ENCODE results near the gene MAN1A1.

Gene MAN1A1

GRCh38 chr6:119312875-119313338, 36.7 kb downstream of the MAN1A1 start:
- Histone ChIP-seq H3K4me3 (ENCODE audit: low read depth, low read length) (no peak overlapping the region), H3K9me3 (ENCODE audit: control insufficient read depth, insufficient read depth, low read depth, low read length) (no peaks in the 10 kb centered on the region), H3K4me1 (ENCODE audit: control insufficient read depth, insufficient read depth, low read length) (peaks cover 4% of the 10 kb centered on the region; the same call in 1 of the 2 replicates), H3K36me3 (ENCODE audit: control insufficient read depth in 2 of 2, insufficient read depth in 1 of 2, low read length in 2 of 2) (no peaks in the 10 kb centered on the region), H3K27ac (ENCODE audit: extremely low read depth, low read depth, low read length) (no peak overlapping the region)
- TF ChIP-seq ZNF391 (tag by site-specific recombination; IDR thresholded peaks at IDR 0.05; ENCODE audit: borderline replicate concordance, low read depth) (no peak), ZNF19 (tag by site-specific recombination; IDR thresholded peaks at IDR 0.05; ENCODE audit: low read depth) (no peak), ZNF561 (tag by site-specific recombination; IDR thresholded peaks at IDR 0.05; ENCODE audit: borderline replicate concordance) (no peak), SCRT2 (tag by site-specific recombination; IDR thresholded peaks at IDR 0.05) (peak; percentile 74)
- CTCF ChIA-PET: interaction anchor here (1.1 to 1.3 kb wide), 2 partner anchors 12 to 21 kb away, joined by 3 read pairs; no protein-coding TSS in a partner anchor
- POLR2A ChIA-PET: no interaction called here

GRCh38 chr6:119312441-119312840, 37.1 kb downstream of the MAN1A1 start:
- TF ChIP-seq ZNF280C (tag by site-specific recombination; IDR thresholded peaks at IDR 0.05) (no peak), ZBTB26 (tag by site-specific recombination; optimal IDR thresholded peaks at IDR 0.05) (no peak), ZNF350 (tag by site-specific recombination; IDR thresholded peaks at IDR 0.05) (no peak), ZNF837 (tag by site-specific recombination; IDR thresholded peaks at IDR 0.05) (no peak), ZNF221 (tag by site-specific recombination; IDR thresholded peaks at IDR 0.05; ENCODE audit: borderline replicate concordance) (no peak), KLF16 (tag by site-specific recombination; IDR thresholded peaks at IDR 0.05) (no peak), RBAK (tag by site-specific recombination; IDR thresholded peaks at IDR 0.05) (no peak), YY2 (tag by site-specific recombination; IDR thresholded peaks at IDR 0.05) (no peak), ZNF621 (tag by site-specific recombination; IDR thresholded peaks at IDR 0.05) (no peak), ZNF623 (tag by site-specific recombination; IDR thresholded peaks at IDR 0.05) (no peak)
- ChIA-PET CTCF (interaction anchor here (1.1 to 1.3 kb wide), 2 partner anchors 12 to 21 kb away, joined by 3 read pairs; no protein-coding TSS in a partner anchor), POLR2A (no interaction called here)
- H3K36me3 ChIP-seq (ENCODE audit: control insufficient read depth in 2 of 2, insufficient read depth in 1 of 2, low read length in 2 of 2): no peaks in the 10 kb centered on the region
- no peaks in the 10 kb centered on the region for H3K9me3 ChIP-seq (ENCODE audit: control insufficient read depth, insufficient read depth, low read depth, low read length)
- peaks cover 4% of the 10 kb centered on the region; the same call in 1 of the 2 replicates for H3K4me1 ChIP-seq (ENCODE audit: control insufficient read depth, insufficient read depth, low read length)
- H3K27ac ChIP-seq (ENCODE audit: extremely low read depth, low read depth, low read length): no peak overlapping the region
- H3K4me3 ChIP-seq (ENCODE audit: low read depth, low read length): no peak overlapping the region

- H3K9me3 ChIP-seq (ENCODE audit: control insufficient read depth, insufficient read depth, low read depth, low read length): no peaks in the 10 kb centered on the region
- peaks cover 0 to under 1% of the 10 kb centered on the region in 2 experiments; a peak in 1 of 3 replicates for H3K36me3 ChIP-seq (ENCODE audit: control insufficient read depth in 2 of 2, insufficient read depth in 1 of 2, low read length in 2 of 2)
- TF ChIP-seq FEZF1 (tag by site-specific recombination; IDR thresholded peaks at IDR 0.05) (no peak), ZNF596 (tag by site-specific recombination; IDR thresholded peaks at IDR 0.05) (no peak), ZNF792 (tag by site-specific recombination; IDR thresholded peaks at IDR 0.05) (no peak), ZNF138 (tag by site-specific recombination; IDR thresholded peaks at IDR 0.05; ENCODE audit: borderline replicate concordance) (no peak), SP7 (tag by site-specific recombination; IDR thresholded peaks at IDR 0.05) (no peak), ZNF558 (tag by site-specific recombination; IDR thresholded peaks at IDR 0.05) (no peak), ZBTB21 (tag by site-specific recombination; IDR thresholded peaks at IDR 0.05) (peak; percentile 31; the same call in 1 of the 2 replicates), ZNF639 (tag by site-specific recombination; IDR thresholded peaks at IDR 0.05) (no peak), ZNF629 (tag by site-specific recombination; IDR thresholded peaks at IDR 0.05) (peak; percentile 62; the same call in 1 of the 2 replicates)
- no peak overlapping the region for H3K4me3 ChIP-seq (ENCODE audit: low read depth, low read length)
- ChIA-PET CTCF (interaction anchor here (0.7 to 1.1 kb wide), 2 partner anchors 22 to 169 kb away, joined by 3 read pairs; no protein-coding TSS in a partner anchor), POLR2A (no interaction called here)
- H3K27ac ChIP-seq (ENCODE audit: extremely low read depth, low read depth, low read length): no peak overlapping the region
- H3K4me1 ChIP-seq (ENCODE audit: control insufficient read depth, insufficient read depth, low read length): peaks cover 4% of the 10 kb centered on the region; the same call in 1 of the 2 replicates
Observed at GRCh38 chr6:119311514-119312142, 37.9 kb downstream of the MAN1A1 start.

Data from HEK293 (cell line).